ENCODE data around the gene MND1. TPM values are rescaled to one million over a fixed set of nuclear protein-coding genes. Genes with fewer than 3 reads are reported as not detected.

Gene MND1
- total and polyA plus RNA-seq, 2 of the 8 experiments (the other 6 are each of a cell fraction or from before 2014, with no cell fraction given) = 4.4 to 26.2 TPM

DNA sequence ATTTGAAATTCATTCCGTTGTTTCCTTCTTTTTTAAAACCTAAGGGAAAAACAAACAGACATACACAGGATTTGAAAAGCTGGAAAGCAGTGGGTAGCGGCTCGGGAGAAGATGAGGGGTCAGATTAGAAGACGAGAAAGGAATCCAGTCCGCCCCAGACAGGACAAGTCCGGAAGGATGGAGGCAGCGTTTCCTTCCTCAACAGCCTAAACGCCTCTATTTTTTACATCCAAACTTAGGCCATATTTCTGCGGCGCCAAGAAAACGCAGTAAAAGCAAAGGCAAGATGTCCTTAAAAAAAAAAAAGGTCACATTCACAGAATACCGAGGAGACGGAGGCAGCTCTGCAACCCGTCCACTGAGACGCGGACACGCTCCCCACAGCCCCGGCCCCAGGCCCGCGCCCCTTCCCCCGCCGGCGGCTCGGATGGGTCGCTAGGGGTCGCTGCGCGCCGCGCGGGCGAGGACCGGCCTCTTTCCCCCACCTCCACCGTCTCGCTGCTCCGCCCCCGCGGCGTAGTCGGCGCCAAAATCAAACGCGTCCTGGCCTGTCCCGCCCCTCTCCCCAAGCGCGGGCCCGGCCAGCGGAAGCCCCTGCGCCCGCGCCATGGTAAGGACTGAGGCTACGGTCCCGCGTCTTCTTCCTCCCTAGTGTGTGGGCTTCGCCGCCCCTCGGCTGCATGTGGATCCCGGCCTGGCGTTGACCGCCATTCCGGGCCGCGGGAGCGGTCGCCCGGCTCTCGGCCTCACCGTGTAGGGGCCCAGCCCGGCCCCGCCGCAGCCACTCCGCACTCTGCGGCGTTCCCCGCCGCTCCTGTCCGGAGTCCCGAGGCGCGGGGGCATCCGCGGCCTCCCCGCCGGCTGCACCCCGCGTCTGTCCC lies at the start of gene MND1 (continued):
- no peak for TF ChIP-seq NANOG (IDR thresholded peaks at IDR 0.05; ENCODE audit: insufficient read depth, low read depth, low read length, poor library complexity, severe bottlenecking)
- peak; percentile 30; the same call in 1 of the 2 replicates for TF ChIP-seq JUND (IDR thresholded peaks at IDR 0.05; ENCODE audit: low read length)
- peak in 1 of 2 experiments; percentile 95; a peak in 2 of 4 replicates for TF ChIP-seq HDAC2 (IDR thresholded peaks at IDR 0.05; ENCODE audit: borderline replicate concordance in 1 of 2, low read depth in 2 of 2, low read length in 2 of 2)
- TF ChIP-seq E2F6 (IDR thresholded peaks at IDR 0.05) = peak; percentile 86
- TF ChIP-seq ZNF274 (IDR thresholded peaks at IDR 0.05; ENCODE audit: borderline replicate concordance, extremely low read depth, low read length) = no peak
- TF ChIP-seq EGR1 (IDR thresholded peaks at IDR 0.05; ENCODE audit: borderline replicate concordance, low read depth, low read length) = peak; percentile 88
- peak; percentile 96 for TF ChIP-seq ASH2L (IDR thresholded peaks at IDR 0.05; ENCODE audit: low read length)
- TF ChIP-seq TAF1 (IDR thresholded peaks at IDR 0.05; ENCODE audit: low read depth, low read length) = peak; percentile 77
- TF ChIP-seq CHD2 (IDR thresholded peaks at IDR 0.05; ENCODE audit: low read length) = 0 out of 2 replicates have a peak, but pooled peaks have one; percentile 16
- no peak for TF ChIP-seq CTBP2 (IDR thresholded peaks at IDR 0.05; ENCODE audit: borderline replicate concordance, insufficient read depth, insufficient read length, low read length)
- TF ChIP-seq, protein P1, sequence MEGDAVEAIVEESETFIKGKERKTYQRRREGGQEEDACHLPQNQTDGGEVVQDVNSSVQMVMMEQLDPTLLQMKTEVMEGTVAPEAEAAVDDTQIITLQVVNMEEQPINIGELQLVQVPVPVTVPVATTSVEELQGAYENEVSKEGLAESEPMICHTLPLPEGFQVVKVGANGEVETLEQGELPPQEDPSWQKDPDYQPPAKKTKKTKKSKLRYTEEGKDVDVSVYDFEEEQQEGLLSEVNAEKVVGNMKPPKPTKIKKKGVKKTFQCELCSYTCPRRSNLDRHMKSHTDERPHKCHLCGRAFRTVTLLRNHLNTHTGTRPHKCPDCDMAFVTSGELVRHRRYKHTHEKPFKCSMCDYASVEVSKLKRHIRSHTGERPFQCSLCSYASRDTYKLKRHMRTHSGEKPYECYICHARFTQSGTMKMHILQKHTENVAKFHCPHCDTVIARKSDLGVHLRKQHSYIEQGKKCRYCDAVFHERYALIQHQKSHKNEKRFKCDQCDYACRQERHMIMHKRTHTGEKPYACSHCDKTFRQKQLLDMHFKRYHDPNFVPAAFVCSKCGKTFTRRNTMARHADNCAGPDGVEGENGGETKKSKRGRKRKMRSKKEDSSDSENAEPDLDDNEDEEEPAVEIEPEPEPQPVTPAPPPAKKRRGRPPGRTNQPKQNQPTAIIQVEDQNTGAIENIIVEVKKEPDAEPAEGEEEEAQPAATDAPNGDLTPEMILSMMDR (IDR thresholded peaks at IDR 0.05; ENCODE audit: control extremely low read depth in 1 of 3, insufficient read depth in 1 of 3, low read depth in 1 of 3, low read length in 3 of 3) = peak; percentile 70 to 82 (median 76)
- TF ChIP-seq TAF7 (optimal IDR thresholded peaks at IDR 0.05; ENCODE audit: borderline replicate concordance, low read depth, low read length) = peak; percentile 85
- TF ChIP-seq CREB1 (IDR thresholded peaks at IDR 0.05) = peak; percentile 75
- peak; percentile 74; the same call in 1 of the 2 replicates for TF ChIP-seq RBBP5 (IDR thresholded peaks at IDR 0.05; ENCODE audit: borderline replicate concordance, low read depth, low read length)
- peak; percentile 79 to 83 for TF ChIP-seq RAD21 (IDR thresholded peaks at IDR 0.05 in 1 of 2, conservative IDR thresholded peaks at IDR 0.05 in 1 of 2; ENCODE audit: low read depth in 2 of 2, low read length in 2 of 2)
- TF ChIP-seq POLR2A (IDR thresholded peaks at IDR 0.05; ENCODE audit: control extremely low read depth in 1 of 2, low read depth in 2 of 2, low read length in 2 of 2) = peak; percentile 92 to 93
- peak; percentile 29; the same call in 1 of the 2 replicates for TF ChIP-seq KDM5A (IDR thresholded peaks at IDR 0.05; ENCODE audit: low read length)
- peak in 1 of 2 experiments; percentile 48; a peak in 1 of 3 replicates for TF ChIP-seq EP300 (IDR thresholded peaks at IDR 0.05; ENCODE audit: borderline replicate concordance in 1 of 2, low read depth in 2 of 2, low read length in 2 of 2)

All from H1 (cell line).